ENCODE results near the gene CSAD. TPM values are rescaled to one million over a fixed set of nuclear protein-coding genes. Genes with fewer than 3 reads are reported as not detected.
"Not testable (repeated sequence)": the region's sequence is repeated elsewhere in the genome, so short reads cannot be mapped to it uniquely, and the experiment has no call there.

The CSAD gene
- total RNA-seq, 4 donors from 2014 or later, result 7.2 to 33.6 (median 19.2) TPM

DNA sequence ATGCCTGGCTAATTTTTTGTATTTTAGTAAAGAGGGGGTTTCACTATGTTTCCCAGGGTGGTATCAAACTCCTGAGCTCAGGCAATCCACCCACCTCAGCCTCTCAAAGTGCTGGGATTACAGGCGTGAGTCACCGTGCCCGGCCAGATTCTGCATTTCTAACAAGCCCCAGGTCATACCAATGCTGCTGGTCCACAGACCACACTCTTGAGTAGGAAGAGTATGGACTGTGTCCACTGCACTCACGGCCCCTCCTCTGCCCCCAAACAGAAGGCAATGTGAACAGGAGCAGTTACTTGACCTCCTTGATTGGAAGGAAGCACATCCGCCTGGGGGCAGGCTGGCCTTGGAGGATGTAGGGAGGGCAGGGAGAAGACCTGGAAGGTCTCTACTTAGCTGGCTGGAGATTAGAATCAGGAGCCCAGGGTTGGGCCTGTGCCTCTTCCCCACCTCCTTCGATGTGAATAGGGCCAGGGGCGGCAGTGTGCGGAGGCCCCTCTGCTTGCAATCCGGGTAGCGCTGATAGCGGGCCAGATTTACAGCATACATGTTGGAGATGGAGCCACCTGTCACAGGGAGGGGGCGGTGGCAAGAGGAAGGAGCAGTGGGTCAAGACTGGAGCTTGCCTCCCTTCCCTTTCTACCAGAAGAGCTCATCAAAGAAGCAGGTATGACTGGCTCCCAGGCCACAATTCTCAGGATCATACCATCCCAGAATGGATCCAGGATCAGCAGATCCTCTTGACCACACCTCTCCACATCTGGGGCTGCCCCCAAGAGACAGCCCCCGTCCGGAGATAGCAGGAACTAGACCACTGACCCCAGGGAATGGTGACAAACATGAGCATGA is 9.6 kb downstream of the CSAD start:
- DNase-seq (ENCODE audit: low spot score in 2 of 2), result peak in 1 of 2 donors; percentile 65
- no peak overlapping the region for H3K4me3 ChIP-seq (ENCODE audit: low read depth, poor library complexity, severe bottlenecking)
- WGBS, 2 donors, result 85 to 86% methylated on average over 14 of the region's 14 CpGs

DNA sequence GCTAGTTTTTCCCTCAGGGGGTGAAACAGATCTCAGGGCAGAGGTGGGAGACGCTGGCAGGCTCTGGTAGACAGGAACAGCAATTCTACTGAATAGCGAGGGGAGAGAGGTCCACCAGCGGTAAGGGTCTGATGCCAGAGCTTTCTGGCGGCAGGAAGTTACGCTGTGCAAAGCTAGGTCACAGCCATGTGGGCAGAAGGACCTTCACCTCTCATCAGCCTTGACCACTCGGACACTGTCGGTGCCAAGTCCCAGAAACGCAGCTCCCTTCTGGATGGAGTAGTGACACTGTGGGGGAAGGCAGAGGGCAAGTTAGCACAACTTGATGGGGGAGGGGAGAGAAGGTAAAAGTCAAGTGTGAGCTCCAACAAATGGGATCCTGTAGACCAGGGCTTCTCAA is 10.5 kb downstream of the CSAD start:
- peak in 1 of 2 donors; percentile 36 for DNase-seq (ENCODE audit: low spot score in 2 of 2)
- intact Hi-C loops (cut with DNase I; ENCODE audit: low total_unique reads), result no loop called here
- H3K4me3 ChIP-seq (ENCODE audit: low read depth, poor library complexity, severe bottlenecking), result no peak overlapping the region
- WGBS, 2 donors, result 94 to 95% methylated on average over 8 of the region's 8 CpGs
- TF ChIP-seq, protein P1, sequence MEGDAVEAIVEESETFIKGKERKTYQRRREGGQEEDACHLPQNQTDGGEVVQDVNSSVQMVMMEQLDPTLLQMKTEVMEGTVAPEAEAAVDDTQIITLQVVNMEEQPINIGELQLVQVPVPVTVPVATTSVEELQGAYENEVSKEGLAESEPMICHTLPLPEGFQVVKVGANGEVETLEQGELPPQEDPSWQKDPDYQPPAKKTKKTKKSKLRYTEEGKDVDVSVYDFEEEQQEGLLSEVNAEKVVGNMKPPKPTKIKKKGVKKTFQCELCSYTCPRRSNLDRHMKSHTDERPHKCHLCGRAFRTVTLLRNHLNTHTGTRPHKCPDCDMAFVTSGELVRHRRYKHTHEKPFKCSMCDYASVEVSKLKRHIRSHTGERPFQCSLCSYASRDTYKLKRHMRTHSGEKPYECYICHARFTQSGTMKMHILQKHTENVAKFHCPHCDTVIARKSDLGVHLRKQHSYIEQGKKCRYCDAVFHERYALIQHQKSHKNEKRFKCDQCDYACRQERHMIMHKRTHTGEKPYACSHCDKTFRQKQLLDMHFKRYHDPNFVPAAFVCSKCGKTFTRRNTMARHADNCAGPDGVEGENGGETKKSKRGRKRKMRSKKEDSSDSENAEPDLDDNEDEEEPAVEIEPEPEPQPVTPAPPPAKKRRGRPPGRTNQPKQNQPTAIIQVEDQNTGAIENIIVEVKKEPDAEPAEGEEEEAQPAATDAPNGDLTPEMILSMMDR (IDR thresholded peaks at IDR 0.05), result no peak
- TF ChIP-seq POLR2A (IDR thresholded peaks at IDR 0.05), result no peak

More for the DNA sequence above, 9.6 kb downstream of the CSAD start:
- intact Hi-C loops (cut with DNase I; ENCODE audit: low total_unique reads), result no loop called here
- TF ChIP-seq, protein P1 (IDR thresholded peaks at IDR 0.05), result no peak
- TF ChIP-seq POLR2A (IDR thresholded peaks at IDR 0.05), result no peak

- WGBS, 2 donors, result 94 to 95% methylated on average over 7 of the region's 7 CpGs
- no peak for TF ChIP-seq POLR2A (IDR thresholded peaks at IDR 0.05)
- TF ChIP-seq, protein P1 (IDR thresholded peaks at IDR 0.05), result no peak
- DNase-seq (ENCODE audit: low spot score in 2 of 2), result peak in 1 of 2 donors; percentile 67
- intact Hi-C loops (cut with DNase I; ENCODE audit: low total_unique reads), result no loop called here
- H3K4me3 ChIP-seq (ENCODE audit: low read depth, poor library complexity, severe bottlenecking), result no peak overlapping the region
Observed at GRCh38 chr12:53169644-53170043, 11.1 kb downstream of the CSAD start.

GRCh38 chr12:53166837-53167236 is 13.9 kb downstream of the CSAD start:
- TF ChIP-seq, protein P1 (IDR thresholded peaks at IDR 0.05), result no peak
- TF ChIP-seq POLR2A (IDR thresholded peaks at IDR 0.05), result no peak

DNA sequence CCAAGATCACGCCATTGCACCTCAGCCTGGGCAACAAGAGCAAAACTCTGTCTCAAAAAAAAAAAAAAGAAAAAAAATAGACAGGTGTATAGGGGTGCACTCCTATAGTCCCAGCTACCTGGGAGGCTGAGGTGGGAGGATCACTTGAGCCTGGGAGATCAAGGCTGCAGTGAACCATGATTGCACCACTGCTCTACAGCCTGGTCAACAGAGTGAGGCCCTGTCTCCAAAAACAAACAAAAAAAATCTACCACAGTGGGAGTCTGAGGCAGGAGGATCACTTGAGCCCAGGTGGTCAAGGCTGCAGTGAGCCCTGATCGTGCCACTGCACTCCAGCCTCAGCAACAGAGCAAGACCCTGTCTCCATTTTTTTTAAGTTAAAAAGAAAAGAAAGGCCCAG is 17.7 kb downstream of the CSAD start:
- H3K4me3 ChIP-seq (ENCODE audit: low read depth, poor library complexity, severe bottlenecking); intact Hi-C loops (cut with DNase I; ENCODE audit: low total_unique reads): not testable (repeated sequence)
- DNase-seq (ENCODE audit: low spot score in 2 of 2), result peak in 1 of 2 donors; percentile 43
- WGBS, 2 donors, result 98 to 100% methylated on average over 2 of the region's 2 CpGs

More at GRCh38 chr12:53166837-53167236, 13.9 kb downstream of the CSAD start:
- H3K4me3 ChIP-seq (ENCODE audit: low read depth, poor library complexity, severe bottlenecking), result no peak overlapping the region
- intact Hi-C loops (cut with DNase I; ENCODE audit: low total_unique reads), result no loop called here
- DNase-seq (ENCODE audit: low spot score in 2 of 2), result peak in 1 of 2 donors; percentile 3

- TF ChIP-seq, protein P1 (IDR thresholded peaks at IDR 0.05), result no peak
- TF ChIP-seq POLR2A (IDR thresholded peaks at IDR 0.05), result no peak
- WGBS, 2 donors, result 93 to 94% methylated on average over 8 of the region's 8 CpGs
- intact Hi-C loops (cut with DNase I; ENCODE audit: low total_unique reads), result no loop called here
- peak in 1 of 2 donors; percentile 68 for DNase-seq (ENCODE audit: low spot score in 2 of 2)
- H3K4me3 ChIP-seq (ENCODE audit: low read depth, poor library complexity, severe bottlenecking), result no peak overlapping the region
Observed at GRCh38 chr12:53161119-53161911, 19.4 kb downstream of the CSAD start.
